ENCODE results near the gene TMEM143.
"Not testable (repeated sequence)": the region's sequence is repeated elsewhere in the genome, so short reads cannot be mapped to it uniquely, and the experiment has no call there.

TMEM143 gene

DNA sequence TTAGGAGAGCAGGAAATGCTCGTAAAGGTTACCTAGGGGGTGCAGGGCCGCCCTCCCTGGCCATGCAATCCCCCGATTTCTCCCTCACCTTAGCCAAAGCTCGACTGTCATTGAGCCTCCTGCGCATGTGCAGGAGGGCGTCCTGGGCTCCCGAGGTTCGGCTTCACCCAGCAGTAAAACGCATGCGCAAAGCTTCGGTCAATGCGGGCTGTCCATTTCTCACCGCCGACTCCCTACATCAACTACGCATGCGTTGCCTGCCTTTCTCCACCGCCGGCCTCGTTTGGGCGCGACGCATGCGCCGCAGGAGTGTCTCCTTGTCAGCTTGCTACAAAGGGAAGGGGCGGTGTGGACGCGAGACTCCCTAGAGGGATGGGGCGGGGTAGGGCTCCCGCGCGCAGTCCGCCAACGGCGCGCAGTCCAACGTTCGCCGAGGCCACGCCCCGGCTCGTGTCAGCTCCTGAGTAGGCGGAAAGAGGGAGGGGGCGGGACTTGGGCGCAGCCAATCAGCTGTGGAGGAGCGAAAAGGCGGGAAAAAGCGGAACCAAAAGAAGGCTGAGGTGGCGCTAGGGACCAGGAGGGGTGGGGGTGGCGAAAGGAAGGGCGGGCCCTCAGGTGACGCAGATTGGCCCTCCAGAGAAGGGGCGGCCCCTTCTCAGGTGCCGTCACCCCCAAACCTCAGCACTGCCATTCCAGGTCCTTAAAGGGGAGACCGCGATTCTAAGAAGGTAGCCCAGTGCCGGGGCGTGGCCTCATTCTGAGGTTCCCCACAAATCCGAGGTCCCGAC, at the start of gene TMEM143, which contains the start of gene SYNGR4:
Gene TMEM143 (minus strand): TSS at position 131 of the 788 bp plus-strand sequence. CDS start 20 bp downstream, at position 111.
Gene SYNGR4 (plus strand): TSS at position 558 of the 788 bp plus-strand sequence. CDS start 1,476 bp downstream, outside the sequence.
- DNase-seq, result peak; percentile 98

DNA sequence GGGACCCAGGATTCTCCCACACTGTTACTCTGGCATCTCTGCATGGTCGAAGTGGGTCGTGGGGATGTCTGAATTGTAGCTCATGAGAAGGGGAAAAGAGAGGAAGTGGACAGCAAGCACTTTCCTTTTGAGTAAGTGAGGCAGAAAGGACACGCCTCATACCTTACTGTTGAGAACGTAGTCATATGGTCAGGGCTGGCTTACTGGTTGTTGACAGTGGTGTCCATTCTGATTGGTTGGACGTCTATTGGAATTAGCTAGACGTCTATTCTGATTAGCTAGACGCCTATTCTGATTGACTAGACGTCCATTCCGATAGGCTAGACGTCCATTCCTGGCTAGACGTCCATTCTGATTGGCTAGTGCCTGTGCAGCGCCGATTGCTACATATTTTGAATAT, 42.1 kb upstream of the TMEM143 start:
- DNase-seq, result no peak

DNA sequence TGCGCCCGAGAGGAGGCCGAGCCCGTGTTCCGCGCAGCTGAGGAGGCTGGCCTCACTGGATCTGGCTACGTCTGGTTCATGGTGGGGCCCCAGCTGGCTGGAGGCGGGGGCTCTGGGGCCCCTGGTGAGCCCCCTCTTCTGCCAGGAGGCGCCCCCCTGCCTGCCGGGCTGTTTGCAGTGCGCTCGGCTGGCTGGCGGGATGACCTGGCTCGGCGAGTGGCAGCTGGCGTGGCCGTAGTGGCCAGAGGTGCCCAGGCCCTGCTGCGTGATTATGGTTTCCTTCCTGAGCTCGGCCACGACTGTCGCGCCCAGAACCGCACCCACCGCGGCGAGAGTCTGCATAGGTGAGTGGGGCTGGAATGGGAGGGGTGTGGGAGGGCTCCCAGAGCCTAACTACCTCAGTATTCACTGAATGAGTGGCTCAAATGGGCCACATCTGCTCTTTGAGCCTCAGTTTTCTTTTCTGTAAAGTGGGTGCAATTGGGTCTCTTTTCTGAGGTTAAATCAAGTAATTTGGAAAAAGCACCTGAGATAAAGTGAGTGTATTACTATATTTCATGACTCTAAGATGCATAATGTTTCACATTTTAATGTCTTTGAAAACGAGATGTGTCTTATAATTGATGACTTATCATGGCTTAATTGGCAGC, 41.4 kb upstream of the TMEM143 start:
- no peak for DNase-seq

DNA sequence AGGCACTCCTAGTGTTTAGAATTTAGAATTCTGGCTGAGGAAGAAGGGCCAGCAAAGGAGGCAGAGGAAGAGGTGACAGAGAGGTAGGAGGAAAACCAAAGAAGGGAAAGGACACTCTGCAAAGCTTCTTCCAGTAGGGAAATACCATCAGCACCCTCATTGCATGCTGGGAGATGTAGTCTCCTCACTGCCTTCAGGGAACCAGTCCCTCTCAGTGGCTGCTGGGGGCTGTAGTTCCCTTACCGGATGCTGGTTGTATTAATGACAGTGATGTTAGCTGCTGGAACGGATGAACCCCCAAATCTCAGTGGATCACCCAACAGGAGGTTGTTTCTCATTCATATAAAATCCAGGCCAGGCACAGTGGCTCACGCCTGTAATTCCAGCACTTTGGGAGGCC, 39.9 kb upstream of the TMEM143 start:
- peak; percentile 62 for DNase-seq

DNA sequence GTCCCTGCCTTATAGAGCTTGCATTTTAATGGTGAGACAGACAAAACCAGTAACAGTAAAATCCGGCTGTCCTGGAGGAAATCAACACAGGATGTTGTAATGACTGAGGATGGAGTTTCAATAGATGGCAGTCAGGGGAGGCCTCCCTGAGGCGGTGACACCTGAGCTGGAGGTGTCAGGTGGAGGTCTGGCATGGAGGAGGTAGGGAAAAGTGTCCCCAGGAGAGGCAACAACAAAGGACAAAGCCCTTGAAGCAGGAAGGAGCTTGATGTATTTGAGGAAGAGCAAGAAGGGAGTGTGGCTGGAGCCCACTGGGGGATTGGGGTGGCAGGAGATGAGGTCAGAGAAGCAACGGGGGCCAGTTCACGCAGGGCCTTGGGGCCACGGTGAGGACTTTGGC, 37.5 kb upstream of the TMEM143 start:
- no peak for DNase-seq

DNA sequence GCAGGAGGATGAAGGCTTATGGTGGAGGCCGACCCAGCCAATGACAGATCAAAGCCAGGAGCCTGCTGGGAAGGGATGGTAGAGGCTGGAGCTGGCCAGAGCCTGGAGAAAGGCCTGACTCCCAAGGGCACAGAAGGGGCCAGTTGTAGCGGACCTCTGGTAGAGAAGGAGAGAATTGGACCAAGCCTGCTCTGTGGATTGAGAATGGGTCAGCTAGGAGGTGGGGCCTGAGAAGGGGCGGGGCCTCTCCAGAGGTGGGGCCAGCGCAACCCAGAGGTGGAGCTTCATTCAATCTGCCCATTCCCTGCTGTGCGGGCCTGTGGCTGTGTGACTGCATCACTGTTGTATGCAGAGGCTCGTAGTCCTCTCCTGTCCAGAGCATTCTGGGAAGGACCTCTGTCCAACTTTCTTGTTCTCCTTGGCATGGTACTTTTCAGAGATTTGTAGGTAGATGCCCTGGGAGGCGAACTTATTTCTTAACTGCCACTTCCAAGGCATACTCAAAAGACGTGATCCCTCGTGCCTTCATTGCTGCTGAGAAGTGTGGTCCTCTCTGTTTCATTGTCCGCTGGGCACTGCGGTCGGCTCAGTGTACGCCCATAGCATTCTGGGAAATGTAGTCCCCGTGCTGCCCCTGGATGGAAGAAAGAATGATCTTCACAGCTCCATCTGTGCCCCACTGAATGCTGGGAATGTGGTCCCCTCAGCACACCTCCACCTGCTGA, 36.4 kb upstream of the TMEM143 start:
- peak; percentile 54 for DNase-seq

DNA sequence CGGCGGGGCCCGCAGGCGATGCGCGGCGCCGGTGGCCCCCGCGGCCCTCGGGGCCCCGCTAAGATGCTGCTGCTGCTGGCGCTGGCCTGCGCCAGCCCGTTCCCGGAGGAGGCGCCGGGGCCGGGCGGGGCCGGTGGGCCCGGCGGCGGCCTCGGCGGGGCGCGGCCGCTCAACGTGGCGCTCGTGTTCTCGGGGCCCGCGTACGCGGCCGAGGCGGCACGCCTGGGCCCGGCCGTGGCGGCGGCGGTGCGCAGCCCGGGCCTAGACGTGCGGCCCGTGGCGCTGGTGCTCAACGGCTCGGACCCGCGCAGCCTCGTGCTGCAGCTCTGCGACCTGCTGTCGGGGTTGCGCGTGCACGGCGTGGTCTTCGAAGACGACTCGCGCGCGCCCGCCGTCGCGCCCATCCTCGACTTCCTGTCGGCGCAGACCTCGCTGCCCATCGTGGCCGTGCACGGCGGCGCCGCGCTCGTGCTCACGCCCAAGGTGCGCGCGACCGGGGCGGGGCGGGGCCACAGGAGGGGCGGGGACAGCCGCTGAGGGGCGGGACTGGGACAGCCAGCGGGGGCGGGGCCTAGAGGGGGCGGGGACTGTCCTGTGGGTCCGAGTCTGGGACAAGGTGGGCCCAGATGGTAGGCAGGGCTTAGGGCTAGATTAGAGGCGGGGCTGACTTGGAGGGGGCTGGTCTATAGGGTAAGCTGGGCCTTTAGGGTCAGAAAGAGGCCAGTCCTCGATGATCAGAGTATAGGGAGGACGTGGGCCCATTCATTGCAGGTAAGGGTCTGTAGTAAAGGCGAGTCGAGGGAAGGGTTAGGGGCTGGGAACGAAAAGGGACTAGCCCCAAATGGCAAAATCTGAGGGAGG, 34.9 kb upstream of the TMEM143 start:
- peak; percentile 60 for DNase-seq

DNA sequence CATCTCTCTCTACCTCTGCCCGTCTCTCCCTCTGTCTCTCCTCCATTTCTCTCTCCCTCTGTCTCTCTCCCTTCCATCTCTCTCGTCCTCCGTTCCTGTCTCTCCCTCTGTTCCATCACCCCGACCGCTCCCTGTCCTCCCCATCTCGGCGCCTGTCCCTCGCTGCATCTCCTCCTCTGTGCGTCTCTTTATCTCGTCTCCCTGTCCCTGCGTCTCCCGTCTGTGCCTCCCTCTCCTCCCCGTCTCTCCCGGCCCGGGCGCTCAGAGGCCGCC, 34.3 kb upstream of the TMEM143 start:
- peak; percentile 27 for DNase-seq

DNA sequence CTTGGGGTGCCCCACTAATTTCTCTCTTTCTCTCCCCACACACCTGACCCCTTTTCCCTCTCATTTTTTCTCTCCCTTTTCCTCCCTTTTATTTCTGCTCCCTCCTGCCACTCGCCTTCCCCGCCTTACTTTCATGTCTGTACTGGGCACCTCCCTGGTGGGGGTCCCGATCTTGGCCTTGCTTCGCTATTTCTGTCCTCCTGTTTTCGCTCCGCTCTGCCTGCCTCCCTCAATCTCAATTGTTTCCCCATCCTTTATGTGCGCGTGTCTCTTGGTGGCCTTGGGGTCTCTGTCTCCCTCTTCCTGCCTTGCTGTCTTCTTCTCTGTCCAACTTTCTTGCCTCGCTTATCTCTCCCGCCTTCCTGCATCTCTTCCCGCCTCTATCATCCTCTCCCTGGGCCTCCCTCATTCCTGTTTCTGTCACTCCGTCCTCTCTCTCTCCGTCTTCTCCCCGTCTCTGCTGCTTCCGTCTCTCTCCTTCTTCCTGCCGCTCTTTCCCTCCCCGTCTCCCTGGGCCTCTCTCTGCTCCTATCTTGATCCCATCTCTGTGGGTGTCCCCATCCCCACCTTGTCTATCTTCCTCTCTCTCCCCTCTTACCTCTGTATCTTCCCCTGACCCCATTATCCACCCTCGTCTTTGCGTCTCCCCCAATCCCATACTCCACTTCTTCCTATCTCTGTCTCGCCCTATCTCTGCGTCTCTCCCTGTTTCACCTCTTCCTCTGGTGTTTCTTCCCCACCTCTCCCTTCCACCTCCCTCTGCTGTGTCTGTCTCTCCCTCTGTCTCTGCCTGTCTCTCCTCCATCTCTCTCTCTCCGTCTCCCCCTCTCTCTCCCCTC, 33.7 kb upstream of the TMEM143 start:
- no peak for DNase-seq

DNA sequence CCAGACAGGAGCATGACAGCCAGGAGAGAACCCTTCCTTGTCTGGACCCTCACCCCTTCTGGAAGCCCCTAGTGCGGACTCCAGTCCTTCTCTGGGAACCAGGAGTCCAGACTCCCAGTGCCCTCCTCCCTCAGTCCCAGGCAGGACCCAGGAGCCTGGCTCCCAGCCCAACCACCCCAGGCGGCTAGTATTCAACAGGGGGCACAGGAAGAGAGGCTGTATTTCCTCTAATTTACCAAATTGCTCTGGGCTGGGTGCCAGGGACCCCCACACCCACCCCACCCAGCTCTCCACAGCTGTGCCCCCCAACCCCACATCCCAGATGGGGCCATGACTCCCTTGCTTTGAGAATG, 33.1 kb upstream of the TMEM143 start:
- DNase-seq, result no peak

DNA sequence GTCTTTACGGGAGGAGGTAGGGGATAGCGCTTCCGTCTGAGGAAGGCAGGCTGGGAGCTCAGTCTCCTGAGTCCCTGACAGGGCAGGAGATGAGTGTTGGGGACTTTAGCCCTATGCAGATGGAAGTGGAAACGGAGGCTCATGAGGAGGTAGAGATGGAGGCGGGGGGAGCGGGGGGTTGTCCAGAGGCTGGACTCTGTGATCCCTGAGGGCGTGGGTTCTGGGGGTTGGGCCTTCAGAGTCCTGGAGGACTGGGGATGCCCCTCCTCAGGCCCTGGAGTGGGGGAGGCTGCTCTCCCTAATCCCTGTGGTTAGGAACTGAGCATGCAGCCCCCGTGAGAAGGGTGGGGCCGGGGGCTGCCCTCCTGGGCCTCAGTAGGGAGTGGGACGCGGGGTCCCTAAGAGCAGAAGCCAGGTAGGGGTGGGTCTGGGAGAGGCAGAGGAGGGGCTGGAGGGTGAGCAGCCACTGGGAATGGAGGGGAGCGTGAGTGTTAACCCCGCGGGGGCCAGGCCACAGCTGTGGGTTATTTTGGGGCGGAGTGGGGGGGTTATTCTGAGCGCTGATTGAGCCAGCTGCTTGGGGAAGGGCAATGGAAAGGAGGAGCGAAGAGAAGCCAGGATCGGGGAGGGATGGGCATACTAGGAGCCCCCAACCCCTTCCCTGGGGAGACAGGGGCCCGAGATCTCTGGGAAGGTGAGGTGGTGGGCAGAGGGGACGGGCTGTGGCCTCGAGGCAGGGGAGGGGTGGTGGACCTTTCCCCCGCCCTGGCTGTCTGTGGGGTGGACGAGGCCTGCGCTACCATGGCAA, 32.5 kb upstream of the TMEM143 start:
- peak; percentile 53 for DNase-seq

DNA sequence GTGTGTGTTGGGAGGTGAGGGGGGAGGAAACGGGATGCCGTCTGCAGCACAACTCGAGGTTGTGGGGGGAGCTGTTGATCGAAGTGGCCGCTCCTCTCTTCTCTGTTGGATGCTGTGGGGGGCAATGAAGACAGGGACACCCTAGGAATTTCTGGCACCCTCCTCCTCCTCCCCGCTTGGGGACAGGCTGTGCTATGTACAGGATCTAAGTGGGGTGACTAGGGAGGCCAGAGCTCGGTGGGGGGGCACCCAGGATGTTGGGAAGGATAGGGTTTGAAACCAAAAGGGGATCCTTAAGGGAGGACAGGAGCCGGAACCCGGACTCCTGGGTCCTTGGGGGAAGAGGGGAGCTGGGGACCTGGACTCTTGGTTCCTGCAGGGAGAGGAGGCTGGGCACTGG, 31.8 kb upstream of the TMEM143 start:
- DNase-seq, result no peak

DNA sequence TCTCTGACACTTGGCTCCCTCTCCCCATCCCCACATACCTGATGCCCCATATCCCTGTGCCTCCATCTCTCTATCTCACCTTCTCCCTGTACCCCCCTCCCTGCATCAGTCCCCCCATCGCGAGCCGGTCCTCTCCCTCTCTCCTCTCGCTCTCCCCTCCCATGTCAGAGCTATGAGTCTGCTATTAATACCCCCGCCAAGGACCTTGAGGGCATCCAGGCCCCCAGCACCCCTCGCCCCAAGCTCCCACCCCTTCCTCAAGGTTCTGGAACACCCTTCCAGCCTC, 31.4 kb upstream of the TMEM143 start:
- no peak for DNase-seq

DNA sequence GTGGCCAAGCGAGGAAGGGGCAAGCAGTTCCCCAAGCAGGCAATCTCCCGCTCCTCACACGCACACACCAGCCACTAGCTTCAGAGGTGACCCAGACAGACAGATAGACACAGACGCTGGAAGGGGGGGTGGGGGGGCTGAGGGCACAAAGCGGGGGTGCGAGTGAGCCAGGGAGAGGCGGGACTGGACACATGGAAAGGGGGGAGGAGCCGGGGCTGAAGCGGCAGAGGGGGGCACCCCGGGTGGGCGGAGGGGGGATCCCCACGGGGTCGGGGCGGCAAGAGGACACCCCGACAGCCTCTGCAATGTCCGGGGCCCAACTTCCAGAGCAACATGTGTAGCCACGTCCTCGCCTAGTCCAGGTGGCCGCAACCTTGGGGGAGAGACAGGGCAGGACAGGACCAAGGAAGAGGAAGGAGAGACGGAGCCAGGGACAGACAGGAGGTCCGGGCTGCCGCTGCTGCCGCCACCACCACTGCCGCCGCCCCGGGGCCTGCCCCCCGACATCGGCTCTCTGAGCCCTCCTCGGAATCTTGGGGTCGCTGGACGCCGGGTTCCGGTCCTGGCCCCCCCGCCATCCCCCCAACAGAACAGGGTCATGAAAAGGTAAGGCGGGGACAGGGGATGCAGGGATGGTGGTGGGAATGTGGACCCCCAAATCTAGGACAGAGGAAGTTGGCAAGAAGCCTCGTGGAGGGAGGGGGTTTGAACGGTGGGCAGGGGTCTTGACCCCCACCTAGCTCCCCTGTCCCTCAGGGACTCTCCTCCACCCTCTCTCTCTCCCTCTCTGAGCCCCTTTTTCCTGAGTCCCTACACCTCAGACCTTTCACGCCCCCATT, 30.8 kb upstream of the TMEM143 start:
- no peak for DNase-seq

DNA sequence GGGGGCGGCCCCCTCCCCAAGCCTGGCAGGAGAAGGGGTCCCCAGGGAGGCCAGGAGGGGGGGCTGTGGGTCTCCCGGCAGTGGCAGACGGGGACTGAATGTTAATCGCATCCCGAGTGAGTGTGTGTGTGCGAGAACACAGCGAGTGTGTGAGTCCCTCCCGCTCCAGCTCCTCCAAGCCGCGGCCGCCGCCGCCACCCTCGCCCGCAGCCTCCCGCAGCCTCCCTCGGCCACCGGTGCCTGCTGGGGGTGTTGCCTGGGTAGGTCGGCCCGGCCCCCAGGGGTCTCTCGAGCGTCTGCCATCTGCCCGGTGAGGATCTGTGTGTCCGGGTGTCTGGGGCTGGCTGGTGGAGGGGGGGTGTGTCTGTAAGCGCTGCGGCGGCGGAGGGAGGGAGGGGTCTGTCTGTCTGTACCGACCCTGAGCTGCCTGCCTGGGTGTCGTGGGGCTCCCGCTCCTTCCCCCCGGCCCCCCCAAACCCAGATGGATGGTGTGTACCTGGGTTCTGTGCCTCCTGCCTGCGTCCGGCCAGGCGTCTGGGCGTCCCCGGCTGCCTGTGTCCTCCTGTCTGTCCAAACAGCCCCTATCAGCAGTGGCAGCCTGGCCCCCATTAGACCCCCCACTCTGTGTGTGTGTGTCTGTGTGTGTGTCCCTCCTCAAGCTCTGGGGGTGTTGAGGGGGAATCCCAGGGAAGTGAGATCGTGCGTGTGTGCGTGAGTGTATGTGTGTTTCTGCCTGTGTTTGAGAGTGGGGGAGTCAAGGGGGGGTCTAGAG, 30.0 kb upstream of the TMEM143 start, which contains the start of gene GRIN2D:
Gene GRIN2D (plus strand): TSS at position 110 of the 772 bp plus-strand sequence. CDS start 4,725 bp downstream, outside the sequence.
- DNase-seq, result peak; percentile 85

DNA sequence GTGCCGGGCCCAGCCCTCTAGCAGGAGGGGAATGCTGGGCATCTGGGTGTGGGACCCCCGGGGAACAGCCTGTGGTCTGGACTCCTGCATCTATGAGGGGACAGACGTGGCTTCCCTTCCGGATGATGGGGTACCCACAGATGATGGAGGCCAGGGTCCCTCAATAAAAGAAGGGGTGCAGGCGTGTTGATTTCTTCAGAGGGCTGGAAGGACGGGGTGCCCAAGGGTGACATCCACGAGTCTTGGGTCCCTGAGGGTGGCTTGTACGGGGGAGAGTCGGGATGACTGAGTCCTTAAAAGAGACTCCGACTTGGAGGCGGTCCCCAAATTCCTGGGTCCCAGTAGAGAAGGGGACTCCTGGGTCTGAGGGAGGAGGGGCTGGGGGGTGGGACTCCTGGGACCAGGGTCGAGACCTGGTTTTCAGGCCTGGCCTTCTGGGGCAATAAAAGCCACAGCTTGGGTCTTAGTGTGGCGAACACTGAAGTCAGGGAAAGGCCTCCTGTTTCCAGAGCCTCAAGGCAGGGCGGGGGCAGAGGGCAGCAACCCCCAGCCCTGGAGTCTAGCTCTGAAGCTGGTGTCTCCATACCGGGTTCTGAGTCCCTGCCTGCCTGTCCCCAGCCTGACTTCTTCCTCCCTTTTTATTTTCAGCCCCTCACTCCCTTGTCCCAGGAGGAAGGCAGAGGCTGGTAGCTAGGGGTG, 29.3 kb upstream of the TMEM143 start:
- no peak for DNase-seq

DNA sequence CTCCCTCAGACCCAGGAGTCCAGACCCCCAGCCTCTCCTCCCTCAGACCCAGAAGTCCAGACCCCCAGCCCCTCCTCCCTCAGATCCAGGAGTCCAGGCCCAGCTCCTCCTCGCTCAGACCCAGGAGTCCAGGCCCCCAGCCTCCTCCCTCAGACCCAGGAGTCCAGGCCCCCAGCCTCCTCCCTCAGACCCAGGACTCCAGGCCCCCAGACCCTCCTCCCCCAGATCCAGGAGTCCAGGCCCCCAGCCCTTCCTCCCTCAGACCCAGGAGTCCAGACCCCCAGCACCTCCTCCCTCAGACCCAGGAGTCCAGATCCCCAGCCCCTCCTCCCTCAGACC, 28.2 kb upstream of the TMEM143 start:
- DNase-seq, result not testable (repeated sequence)

DNA sequence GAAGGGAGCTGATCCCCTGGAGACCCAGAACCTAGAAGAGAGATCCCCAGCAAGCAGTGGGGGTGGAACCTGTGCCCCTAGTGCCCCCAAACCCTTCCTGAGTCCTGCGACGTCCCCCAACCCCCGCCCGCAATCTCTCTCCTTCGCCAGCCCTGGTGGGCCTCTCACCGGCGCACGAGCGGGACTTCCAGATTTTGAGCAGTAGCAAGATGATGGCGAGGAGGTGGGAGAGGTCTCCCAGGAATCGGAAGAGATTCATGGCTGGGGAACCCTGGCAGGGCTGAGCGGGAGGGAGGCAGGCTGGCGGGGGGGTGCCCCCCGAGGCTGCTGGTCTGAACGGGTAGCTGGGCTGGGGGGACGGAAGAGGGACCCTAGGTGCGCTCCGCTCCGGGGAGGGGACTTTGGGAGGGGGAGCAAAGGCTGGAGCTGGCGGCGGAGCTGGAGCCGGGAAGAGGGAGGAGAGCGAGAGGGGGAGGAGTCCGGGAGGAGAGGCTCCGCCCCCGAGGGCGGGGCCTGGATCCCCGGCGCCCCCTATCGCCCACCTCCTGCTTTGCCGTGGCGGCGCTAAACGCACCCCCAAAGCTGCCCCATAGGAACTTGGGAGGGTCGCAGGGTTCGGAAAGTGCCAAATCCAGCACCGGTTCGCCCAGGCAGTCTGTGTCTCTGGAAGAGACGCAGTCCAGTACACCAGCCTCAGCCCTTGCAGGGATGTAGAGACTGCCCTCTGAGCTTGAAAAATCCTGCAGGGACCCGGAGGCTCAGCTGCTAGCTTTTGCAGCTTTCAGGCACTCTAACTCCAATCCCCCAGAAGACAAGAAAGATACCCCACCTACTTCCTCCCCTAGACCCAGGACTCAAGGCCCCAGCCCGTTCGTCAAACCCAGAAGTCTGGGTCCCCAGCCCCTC, 27.6 kb upstream of the TMEM143 start, which contains the start of gene KDELR1:
Gene KDELR1 (minus strand): TSS at position 452 of the 906 bp plus-strand sequence. CDS start 193 bp downstream, at position 259.
- DNase-seq, result peak; percentile 94
